ENCODE results near the gene ACOT6.
"Not testable (repeated sequence)": the region's sequence is repeated elsewhere in the genome, so short reads cannot be mapped to it uniquely, and the experiment has no call there.

Gene ACOT6

DNA sequence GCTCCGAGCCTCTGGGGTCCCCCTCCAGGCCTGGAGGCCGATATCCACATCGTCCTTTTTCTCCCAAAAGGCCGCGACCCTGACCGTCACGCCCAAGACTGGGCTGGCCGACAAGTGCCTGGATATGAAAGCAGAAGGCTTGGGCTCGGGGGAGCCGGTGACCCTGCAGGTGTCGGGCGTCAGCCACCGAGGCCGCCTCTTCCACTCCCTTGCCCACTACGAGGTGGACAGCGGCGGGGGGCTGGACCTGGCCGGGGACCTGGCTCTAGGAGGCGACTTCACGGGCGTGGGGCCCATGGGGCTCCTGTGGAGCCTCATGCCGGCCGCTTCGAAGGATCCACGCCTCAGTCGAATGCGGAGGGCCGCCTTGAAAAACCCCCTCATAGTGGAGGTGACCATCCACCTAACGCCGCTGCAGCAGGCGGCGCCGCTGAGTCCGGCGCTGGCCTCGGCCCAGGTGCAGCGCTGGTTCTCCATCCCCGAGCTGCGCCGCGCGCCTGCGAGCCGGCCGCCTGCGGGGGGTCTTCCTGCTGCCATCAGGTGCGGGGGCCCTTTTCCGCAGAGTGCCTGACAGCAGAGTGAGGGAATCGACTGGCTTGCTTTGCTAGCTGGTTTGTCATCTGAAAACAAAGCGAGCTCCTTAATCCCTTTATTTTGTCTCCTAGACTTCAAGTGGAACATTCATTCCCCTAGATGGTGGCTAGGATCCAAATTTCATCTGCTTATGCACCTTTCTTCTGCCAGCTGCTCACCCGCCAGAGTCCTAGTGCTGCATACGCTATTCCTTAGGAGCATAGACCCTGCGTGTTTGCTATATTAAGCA is 21.9 kb downstream of the ACOT6 start:
- no peak for DNase-seq (ENCODE audit: low read depth in 1 of 2, low spot score in 1 of 2)
- no peaks in the 10 kb centered on the region for H3K27me3 ChIP-seq (ENCODE audit: insufficient read depth, poor library complexity, severe bottlenecking)
- H3K4me3 ChIP-seq (replicated peaks; ENCODE audit: insufficient read depth, low read length): no peak overlapping the region; the same call in 1 of the 2 replicates
- no peak overlapping the region for H3K27ac ChIP-seq (replicated peaks)
- TF ChIP-seq, protein P1, sequence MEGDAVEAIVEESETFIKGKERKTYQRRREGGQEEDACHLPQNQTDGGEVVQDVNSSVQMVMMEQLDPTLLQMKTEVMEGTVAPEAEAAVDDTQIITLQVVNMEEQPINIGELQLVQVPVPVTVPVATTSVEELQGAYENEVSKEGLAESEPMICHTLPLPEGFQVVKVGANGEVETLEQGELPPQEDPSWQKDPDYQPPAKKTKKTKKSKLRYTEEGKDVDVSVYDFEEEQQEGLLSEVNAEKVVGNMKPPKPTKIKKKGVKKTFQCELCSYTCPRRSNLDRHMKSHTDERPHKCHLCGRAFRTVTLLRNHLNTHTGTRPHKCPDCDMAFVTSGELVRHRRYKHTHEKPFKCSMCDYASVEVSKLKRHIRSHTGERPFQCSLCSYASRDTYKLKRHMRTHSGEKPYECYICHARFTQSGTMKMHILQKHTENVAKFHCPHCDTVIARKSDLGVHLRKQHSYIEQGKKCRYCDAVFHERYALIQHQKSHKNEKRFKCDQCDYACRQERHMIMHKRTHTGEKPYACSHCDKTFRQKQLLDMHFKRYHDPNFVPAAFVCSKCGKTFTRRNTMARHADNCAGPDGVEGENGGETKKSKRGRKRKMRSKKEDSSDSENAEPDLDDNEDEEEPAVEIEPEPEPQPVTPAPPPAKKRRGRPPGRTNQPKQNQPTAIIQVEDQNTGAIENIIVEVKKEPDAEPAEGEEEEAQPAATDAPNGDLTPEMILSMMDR (IDR thresholded peaks at IDR 0.05; ENCODE audit: insufficient read depth, low read length): no peak
- no peak for TF ChIP-seq SPI1 (IDR thresholded peaks at IDR 0.05; ENCODE audit: borderline replicate concordance, low read depth)
- TF ChIP-seq POLR2AphosphoS5 (IDR thresholded peaks at IDR 0.05; ENCODE audit: low read depth): no peak
- no peak for TF ChIP-seq GABPA (IDR thresholded peaks at IDR 0.05; ENCODE audit: low read depth)
- TF ChIP-seq, protein P2, sequence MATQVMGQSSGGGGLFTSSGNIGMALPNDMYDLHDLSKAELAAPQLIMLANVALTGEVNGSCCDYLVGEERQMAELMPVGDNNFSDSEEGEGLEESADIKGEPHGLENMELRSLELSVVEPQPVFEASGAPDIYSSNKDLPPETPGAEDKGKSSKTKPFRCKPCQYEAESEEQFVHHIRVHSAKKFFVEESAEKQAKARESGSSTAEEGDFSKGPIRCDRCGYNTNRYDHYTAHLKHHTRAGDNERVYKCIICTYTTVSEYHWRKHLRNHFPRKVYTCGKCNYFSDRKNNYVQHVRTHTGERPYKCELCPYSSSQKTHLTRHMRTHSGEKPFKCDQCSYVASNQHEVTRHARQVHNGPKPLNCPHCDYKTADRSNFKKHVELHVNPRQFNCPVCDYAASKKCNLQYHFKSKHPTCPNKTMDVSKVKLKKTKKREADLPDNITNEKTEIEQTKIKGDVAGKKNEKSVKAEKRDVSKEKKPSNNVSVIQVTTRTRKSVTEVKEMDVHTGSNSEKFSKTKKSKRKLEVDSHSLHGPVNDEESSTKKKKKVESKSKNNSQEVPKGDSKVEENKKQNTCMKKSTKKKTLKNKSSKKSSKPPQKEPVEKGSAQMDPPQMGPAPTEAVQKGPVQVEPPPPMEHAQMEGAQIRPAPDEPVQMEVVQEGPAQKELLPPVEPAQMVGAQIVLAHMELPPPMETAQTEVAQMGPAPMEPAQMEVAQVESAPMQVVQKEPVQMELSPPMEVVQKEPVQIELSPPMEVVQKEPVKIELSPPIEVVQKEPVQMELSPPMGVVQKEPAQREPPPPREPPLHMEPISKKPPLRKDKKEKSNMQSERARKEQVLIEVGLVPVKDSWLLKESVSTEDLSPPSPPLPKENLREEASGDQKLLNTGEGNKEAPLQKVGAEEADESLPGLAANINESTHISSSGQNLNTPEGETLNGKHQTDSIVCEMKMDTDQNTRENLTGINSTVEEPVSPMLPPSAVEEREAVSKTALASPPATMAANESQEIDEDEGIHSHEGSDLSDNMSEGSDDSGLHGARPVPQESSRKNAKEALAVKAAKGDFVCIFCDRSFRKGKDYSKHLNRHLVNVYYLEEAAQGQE (IDR thresholded peaks at IDR 0.05; ENCODE audit: insufficient replicate concordance, low read depth): no peak

DNA sequence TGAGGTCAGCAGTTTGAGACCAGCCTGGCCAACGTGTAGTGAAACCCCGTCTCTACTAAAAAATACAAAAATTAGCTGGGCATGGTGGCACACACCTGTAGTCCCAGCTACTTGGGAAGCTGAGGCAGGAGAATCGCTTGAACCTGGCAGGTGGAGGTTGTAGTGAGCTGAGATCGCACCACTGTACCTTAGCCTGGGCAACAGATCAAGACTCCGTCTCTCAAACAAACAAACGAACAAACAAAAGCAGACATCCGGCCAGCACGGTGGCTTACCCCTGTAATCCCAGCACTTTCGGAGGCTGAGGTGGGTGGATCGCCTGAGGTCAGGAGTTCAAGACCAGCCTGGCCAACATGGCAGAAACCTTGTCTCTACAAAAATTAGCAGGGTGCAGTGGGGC is 24.0 kb downstream of the ACOT6 start:
- H3K27ac ChIP-seq (replicated peaks); H3K4me3 ChIP-seq (replicated peaks; ENCODE audit: insufficient read depth, low read length); DNase-seq (ENCODE audit: low read depth in 1 of 2, low spot score in 1 of 2); H3K27me3 ChIP-seq (ENCODE audit: insufficient read depth, poor library complexity, severe bottlenecking): not testable (repeated sequence)

DNA sequence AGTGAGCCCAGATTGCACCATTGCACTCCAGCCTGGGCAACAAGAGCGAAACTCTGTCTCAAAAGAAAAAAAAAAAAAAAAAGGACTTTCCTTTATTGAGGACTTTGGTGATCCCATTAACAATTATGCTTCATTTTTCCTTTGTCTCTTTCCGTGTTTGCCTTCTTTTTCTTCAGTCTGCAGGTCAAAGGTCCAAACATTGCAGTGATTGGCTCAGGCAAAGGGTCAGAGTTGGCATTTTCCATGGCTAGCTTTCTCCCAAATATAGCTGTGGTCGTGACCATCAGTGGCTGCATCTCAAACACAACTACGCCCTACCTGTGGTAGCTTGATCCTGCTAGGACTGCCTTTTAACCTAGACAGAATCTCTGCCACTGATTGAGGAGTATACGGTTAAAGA is 25.5 kb downstream of the ACOT6 start:
- TF ChIP-seq, protein P2 (IDR thresholded peaks at IDR 0.05; ENCODE audit: insufficient replicate concordance, low read depth): no peak
- TF ChIP-seq GABPA (IDR thresholded peaks at IDR 0.05; ENCODE audit: low read depth) (no peak), SPI1 (IDR thresholded peaks at IDR 0.05; ENCODE audit: borderline replicate concordance, low read depth) (no peak), POLR2AphosphoS5 (IDR thresholded peaks at IDR 0.05; ENCODE audit: low read depth) (no peak)
- TF ChIP-seq, protein P1 (IDR thresholded peaks at IDR 0.05; ENCODE audit: insufficient read depth, low read length): no peak
- no peaks in the 10 kb centered on the region for H3K27me3 ChIP-seq (ENCODE audit: insufficient read depth, poor library complexity, severe bottlenecking)
- no peak overlapping the region for H3K4me3 ChIP-seq (replicated peaks; ENCODE audit: insufficient read depth, low read length)
- no peak overlapping the region for H3K27ac ChIP-seq (replicated peaks)
- DNase-seq (ENCODE audit: low read depth in 1 of 2, low spot score in 1 of 2): no peak

DNA sequence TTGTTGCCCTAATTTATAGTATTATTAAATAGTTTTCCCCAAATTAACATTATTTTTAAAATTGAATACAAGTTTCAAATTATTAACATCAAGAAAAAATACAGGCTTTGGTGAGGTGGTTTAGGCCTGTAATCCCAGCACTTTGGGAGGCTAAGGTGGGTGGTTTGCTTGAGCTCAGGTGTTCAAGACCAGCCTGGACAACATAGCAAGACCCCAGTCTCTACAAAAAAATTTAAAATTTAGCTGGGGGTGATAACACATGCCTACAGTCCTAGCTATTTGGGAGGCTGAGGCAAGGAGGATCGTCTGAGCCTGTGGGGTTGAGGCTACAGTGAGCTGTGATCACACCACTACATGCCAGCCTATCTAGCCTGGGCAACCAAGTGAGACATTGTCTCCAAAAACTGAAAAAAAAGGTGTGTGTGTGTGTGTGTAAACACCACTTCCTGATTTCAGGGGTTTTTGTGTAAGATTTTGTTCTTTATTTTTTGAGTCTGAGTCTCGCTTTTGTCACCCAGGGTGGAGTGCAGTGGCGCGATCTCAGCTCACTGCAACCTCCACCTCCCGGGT is 28.6 kb downstream of the ACOT6 start:
- TF ChIP-seq, protein P2 (IDR thresholded peaks at IDR 0.05; ENCODE audit: insufficient replicate concordance, low read depth): no peak
- TF ChIP-seq POLR2AphosphoS5 (IDR thresholded peaks at IDR 0.05; ENCODE audit: low read depth): no peak
- TF ChIP-seq, protein P1 (IDR thresholded peaks at IDR 0.05; ENCODE audit: insufficient read depth, low read length): no peak
- no peak for TF ChIP-seq GABPA (IDR thresholded peaks at IDR 0.05; ENCODE audit: low read depth)
- TF ChIP-seq SPI1 (IDR thresholded peaks at IDR 0.05; ENCODE audit: borderline replicate concordance, low read depth): no peak
- no peak overlapping the region for H3K27ac ChIP-seq (replicated peaks)
- DNase-seq (ENCODE audit: low read depth in 1 of 2, low spot score in 1 of 2): no peak
- no peaks in the 10 kb centered on the region for H3K27me3 ChIP-seq (ENCODE audit: insufficient read depth, poor library complexity, severe bottlenecking)
- no peak overlapping the region for H3K4me3 ChIP-seq (replicated peaks; ENCODE audit: insufficient read depth, low read length)

Measured in HL-60 (cell line).